Astrocyte of the cerebellum (primary cell): ENCODE data around the gene HOXD10.

Experiments used
- DNase-seq: peaks from one replicate; pipeline ENCODE4 v3.0.0-alpha.2; 2011; ENCODE audit warnings: low read depth
- H3K4me3 ChIP-seq: 2 replicates; pipeline ENCODE4 v1.5.1; 2011; ENCODE audit warnings: mild to moderate bottlenecking, low read depth, low read length, moderate library complexity
- CTCF ChIP-seq: IDR thresholded peaks from 2 replicates; pipeline ENCODE4 v1.5.1; 2012; ENCODE audit warnings: low read length, low read depth, moderate library complexity, mild to moderate bottlenecking; ENCODE audit errors: missing control alignments
- in situ Hi-C: cut with HindIII; loops from 2 replicates; pipeline ENCODE4 v1.10.0; 2017; ENCODE audit warnings: low sequenced_read_pairs

The HOXD10 gene

GRCh38 chr2:176125772-176126054 is 9.1 kb downstream of the HOXD10 start:
- no peak overlapping the region for H3K4me3 ChIP-seq
- in situ Hi-C loops: no loop called here
- no peak for DNase-seq
- TF ChIP-seq CTCF: no peak

GRCh38 chr2:176126929-176127773 is 10.6 kb downstream of the HOXD10 start:
- peak; percentile 75 for TF ChIP-seq CTCF
- no peak overlapping the region for H3K4me3 ChIP-seq
- in situ Hi-C loops: no loop called here
- peak; percentile 38 for DNase-seq

GRCh38 chr2:176127774-176128072 is 11.1 kb downstream of the HOXD10 start:
- in situ Hi-C loops: no loop called here
- no peak for DNase-seq
- no peak overlapping the region for H3K4me3 ChIP-seq
- no peak for TF ChIP-seq CTCF

GRCh38 chr2:176128172-176128981 is 11.8 kb downstream of the HOXD10 start:
- no peak for TF ChIP-seq CTCF
- DNase-seq: no peak
- no peak overlapping the region for H3K4me3 ChIP-seq
- in situ Hi-C loops: no loop called here

- in situ Hi-C loops: no loop called here
- DNase-seq: no peak
- H3K4me3 ChIP-seq: no peak within 1 kb of the TSS
- no peak for TF ChIP-seq CTCF
Measured at GRCh38 chr2:176128982-176129796, 12.6 kb downstream of the HOXD10 start, which contains the start of gene HOXD8. HOXD8 (plus strand) TSS chr2:176129705; CDS start chr2:176130367, 662 bp downstream.

- no peak for TF ChIP-seq CTCF
- H3K4me3 ChIP-seq: no peak overlapping the region
Measured at GRCh38 chr2:176129813-176130146, 13.2 kb downstream of the HOXD10 start.

More at GRCh38 chr2:176129813-176130146, 13.2 kb downstream of the HOXD10 start:
- no peak for DNase-seq
- in situ Hi-C loops: loop anchor here (10.0 kb wide), 1 partner anchor 505 kb away; no protein-coding TSS in a partner anchor
